Vagina (tissue), 2 donors: Measurements from ENCODE around the gene COL18A1.

Experiments
- CTCF ChIP-seq, 3 experiments: fragments of 450-650 bp in 2 of 3; fragments of 200-600 bp in 1 of 3; sonication (generic) in 1 of 3; IDR thresholded peaks; one replicate each; pipeline ENCODE4 v1.5.1; 2017 to 2019; ENCODE audit warnings: antibody characterized with exemption in 3 of 3, mild to moderate bottlenecking in 2 of 3, moderate library complexity in 2 of 3
- POLR2A ChIP-seq, 2 donors: fragments of 450-650 bp; IDR thresholded peaks; one replicate each; pipeline ENCODE4 v1.6.1; 2017; ENCODE audit warnings: antibody characterized with exemption in 2 of 2, mild to moderate bottlenecking in 2 of 2, moderate library complexity in 2 of 2
- POLR2AphosphoS5 ChIP-seq, 2 donors: sonication (generic); formaldehyde crosslinking; IDR thresholded peaks; one replicate each; pipeline ENCODE4 v1.9.0; 2017; ENCODE audit warnings: antibody characterized with exemption in 2 of 2, mild to moderate bottlenecking in 2 of 2, low read depth in 1 of 2; ENCODE audit not compliant: insufficient read depth in 1 of 2

DNA sequence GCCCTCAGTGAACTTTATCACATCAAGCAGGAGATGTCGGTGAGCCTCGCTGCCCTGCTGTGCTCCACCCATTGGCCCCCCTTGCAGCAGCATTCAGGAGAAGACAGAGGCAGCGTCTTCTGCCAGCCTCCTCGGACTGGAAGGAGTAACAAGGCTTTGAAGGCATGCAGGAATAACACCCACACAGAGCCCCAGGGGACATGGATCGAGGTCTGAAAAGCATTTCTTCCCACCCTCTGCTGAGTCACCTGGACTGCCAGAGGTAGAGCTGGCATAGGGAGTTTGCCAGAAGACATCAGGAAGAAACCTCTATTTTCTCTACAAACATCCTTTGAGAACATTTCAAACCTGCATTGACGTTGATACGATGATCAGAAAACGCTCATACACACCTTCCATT, 42.9 kb downstream of the COL18A1 start:
- TF ChIP-seq POLR2AphosphoS5 (IDR thresholded peaks at IDR 0.05; ENCODE audit: insufficient read depth in 1 of 2, low read depth in 1 of 2) (no peak), CTCF (IDR thresholded peaks at IDR 0.05) (no peak), POLR2A (IDR thresholded peaks at IDR 0.05) (no peak)
